COR-L47 (cell line): ENCODE measurements around the gene GLIPR2.
A peak's percentile ranks its signal among the peaks of the same experiment; 100 is the strongest.
"Not testable (repeated sequence)": the region's sequence is repeated elsewhere in the genome, so short reads cannot be mapped to it uniquely, and the experiment has no call there.

Source experiments
- DNase-seq: peaks from one replicate; lab custom pipeline; 2025; lab: John Stamatoyannopoulos, UW

GLIPR2 gene

DNA sequence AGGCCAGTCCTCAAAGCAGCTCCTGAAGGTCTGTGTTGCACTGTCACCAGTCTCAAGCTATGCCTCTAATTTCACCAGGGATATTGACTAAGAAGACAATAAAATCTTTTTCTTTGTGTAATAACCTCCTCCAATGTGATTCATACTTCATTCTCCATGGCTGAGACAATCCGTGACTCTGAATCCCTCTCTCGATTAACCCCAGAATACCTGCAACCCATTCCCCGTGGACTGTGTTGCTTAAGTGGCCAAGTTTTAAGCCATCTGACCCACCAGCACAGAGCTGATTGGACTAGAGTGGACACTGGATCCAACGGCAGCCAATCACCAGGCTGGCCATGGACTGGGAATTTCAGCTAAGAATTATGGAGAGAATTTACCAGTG, 27.2 kb downstream of the GLIPR2 start:
- DNase-seq, result no peak

DNA sequence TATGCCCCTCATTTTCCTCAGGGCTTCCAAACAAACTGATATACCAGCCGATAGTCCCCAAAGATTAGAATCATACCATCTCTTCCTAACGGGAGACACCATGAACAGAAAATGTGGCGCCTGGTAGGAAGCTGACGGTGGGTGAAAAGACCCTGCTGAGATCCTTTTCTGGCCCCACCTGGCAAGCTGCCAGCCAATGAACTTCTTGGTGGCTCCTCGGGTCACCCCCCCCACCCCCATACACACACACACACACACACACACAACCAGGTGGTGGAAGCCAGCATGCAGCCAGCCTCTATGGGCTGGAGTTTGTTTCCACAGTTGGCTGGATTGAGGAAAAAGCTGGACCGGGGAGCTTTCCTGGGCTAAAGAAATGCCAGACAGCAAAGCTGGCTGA, 27.8 kb downstream of the GLIPR2 start:
- DNase-seq, result no peak

DNA sequence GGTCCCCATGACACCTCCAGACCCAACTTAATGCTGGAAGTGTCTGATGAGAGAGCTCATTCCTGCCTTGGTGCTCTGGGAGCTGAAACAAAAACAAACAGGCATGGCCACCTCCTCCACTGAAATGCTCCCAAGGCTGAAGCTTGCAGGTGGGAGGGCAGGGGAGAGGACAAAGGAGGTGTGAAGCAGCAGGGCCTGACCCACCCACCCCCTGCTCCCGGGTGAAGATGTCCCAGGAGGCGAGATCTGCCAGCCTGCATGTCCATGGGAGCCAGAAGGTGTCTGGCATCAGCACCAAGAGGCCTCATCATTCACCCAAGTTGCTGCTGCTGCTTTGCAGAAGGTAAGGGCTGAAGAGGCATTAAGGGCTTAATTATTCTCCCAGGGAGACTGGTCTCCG, 28.5 kb downstream of the GLIPR2 start:
- no peak for DNase-seq

DNA sequence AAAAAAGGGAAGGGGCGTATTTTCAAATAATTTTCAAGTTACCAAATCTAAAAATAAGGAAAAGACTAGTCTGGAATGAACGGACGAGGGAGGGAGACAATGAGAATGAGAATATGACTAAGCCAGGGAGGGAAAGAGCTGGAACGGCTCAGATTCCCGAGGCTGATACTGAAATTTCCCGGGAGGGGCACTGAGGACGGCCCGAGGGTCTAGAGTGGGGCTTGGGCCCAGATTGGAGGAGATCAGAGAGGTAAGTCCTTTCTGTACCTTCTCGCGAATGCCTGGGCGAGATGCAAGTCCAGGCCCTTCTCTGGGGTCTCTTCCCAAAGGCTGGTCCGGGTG, 29.3 kb downstream of the GLIPR2 start:
- no peak for DNase-seq

DNA sequence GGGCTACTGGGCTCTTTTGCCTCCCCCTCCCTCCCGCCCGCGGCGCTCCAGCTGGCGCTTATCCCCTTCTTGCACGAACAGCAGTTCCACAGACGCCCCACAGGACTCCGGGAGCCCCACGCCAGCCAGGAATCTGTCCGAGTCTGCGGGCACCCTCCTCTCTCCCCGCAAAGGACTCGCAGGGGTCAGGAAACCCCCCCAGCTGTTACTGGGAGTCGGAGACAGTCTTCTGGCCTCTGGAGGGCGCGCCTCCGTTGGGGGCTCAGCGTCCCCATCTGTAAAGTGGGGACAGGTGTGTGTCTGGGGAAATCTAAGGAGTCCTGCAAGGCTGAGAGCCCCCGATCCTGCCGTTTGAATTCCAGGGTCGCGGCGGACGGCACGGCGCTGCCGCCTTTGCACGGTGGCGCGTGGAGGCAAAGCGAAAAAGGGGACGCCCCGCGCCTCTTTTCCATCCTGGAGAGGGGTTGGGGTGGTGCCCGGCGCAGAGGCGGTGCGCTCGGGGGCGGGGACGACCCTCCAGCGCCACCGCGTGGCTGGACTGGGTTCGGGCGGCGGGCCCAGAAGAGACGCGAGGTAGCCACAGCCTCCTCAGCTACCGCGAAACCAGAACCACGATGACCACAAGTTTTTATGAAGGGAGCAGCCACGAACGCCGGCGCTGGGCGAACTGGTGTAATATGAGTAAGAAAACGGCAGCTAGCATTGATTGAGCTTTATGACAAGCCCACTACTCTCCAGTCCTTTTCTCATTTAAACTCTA, 29.8 kb downstream of the GLIPR2 start:
- peak; percentile 52 for DNase-seq

DNA sequence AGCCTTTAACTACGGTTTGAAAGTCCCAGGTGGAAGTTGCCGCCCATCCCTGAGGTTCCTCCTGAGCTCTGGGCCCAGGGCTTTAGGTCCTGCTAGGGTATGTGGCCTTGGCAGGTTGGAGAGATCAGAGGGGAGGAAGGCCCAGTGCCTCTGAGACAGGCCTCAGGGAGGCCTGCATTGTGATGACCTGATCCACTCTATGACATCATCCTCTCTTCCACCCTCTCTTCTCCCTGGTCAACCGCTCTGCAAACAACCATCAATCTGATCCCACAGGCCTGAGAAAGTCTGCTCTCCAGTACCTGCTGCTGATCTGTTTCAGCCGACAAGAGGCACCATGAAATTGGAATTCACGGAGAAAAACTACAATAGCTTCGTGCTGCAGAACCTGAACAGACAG, 32.6 kb downstream of the GLIPR2 start, which contains the start of gene CCIN:
Gene CCIN, plus strand, starts transcription at position 223 of the 400 bp plus-strand sequence. Its CDS starts 115 bp downstream, at position 338.
- no peak for DNase-seq

DNA sequence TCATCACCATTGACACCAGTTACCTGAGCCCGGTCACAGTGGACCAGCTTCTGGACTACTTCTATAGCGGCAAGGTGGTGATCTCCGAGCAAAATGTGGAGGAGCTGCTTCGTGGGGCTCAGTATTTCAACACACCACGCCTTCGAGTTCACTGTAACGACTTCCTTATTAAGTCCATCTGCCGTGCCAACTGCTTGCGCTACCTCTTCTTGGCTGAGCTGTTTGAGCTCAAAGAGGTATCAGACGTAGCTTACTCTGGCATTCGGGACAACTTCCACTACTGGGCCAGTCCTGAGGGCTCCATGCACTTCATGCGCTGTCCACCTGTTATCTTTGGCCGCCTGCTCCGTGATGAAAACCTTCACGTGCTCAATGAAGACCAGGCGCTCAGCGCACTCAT, 33.2 kb downstream of the GLIPR2 start:
- DNase-seq, result no peak

DNA sequence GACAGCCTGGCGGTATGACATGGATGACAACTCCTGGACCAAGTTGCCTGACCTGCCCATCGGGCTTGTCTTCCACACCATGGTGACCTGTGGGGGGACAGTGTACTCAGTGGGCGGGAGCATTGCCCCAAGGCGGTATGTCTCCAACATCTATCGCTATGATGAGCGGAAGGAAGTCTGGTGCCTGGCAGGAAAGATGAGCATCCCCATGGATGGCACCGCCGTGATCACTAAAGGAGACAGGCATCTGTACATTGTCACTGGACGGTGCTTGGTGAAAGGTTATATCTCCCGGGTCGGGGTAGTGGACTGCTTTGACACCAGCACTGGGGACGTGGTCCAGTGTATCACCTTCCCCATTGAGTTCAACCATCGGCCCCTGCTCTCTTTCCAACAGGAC, 34.0 kb downstream of the GLIPR2 start:
- no peak for DNase-seq

DNA sequence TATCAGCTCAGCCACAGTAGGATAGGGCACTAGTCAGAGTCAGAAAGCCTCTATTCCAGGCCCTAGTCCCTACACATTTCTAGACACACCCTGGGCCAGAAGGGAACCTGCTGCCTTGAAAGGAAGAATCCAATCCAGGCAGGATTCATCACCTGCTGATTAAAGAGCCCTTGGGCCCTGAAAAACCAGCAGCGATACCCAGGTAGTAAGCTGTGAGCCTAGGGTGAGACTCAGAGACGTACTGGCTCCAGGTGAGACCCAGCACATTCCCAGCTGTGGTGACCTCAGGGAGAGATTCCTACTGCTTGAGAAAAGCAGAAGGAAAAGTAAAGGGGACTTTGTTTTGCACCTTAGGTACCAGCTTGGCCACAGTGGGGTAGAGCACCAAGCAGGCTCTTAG, 37.3 kb downstream of the GLIPR2 start:
- DNase-seq, result no peak

DNA sequence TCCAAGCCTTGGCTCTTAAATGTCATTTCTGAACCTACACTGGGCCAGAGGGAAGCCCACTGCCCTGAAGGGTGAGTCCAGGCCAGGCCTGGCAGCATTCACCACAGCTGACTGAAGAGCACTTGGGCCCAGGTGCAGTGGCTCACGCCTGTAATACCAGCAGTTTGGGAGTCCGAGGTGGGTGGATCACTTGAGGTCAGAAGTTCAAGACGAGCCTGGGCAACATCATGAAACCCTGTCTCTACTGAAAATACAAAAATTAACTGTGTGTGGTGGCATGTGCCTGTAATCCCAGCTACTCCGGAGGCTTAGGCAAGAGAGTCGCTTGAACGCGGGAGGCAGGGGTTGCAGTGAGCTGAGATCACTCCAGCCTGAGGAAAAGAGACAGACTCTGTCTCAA, 37.7 kb downstream of the GLIPR2 start:
- DNase-seq, result no peak

DNA sequence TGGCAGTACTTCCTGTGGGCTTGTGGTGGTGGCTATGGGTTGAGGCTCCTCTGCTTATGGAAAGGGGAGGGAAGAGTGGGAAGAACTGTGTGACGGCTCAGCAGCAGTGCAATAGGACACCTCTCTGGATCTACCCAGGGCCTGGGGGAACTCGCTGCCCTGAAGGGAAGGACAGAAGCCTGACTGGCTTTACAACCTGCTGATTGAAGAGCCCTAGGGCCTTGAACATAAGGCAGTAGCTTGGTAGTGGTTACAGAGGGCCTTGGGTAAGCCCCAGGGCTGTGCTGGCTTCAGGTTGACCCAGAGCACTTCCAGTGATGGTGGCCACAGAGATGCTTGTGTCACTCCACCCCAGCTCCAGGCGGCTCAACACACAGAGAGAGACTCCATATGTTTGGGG, 38.2 kb downstream of the GLIPR2 start:
- DNase-seq, result no peak

DNA sequence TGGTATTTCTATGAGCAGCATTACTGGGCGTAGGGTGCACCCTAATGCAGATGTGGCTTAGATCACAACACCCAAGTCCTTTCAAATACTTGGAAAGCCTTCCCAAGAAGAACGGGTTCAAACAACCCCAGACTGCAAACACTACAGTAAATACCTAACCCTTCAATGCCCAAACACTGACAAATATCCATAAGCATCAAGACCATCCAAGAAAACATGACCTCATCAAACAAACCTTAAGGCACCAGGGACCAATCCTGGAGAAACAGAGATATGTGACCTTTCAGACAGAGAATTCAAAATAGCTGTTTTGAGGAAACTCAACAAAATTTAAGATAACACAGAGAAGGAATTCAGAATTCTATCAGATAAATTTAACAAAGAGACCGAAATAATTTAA, 38.7 kb downstream of the GLIPR2 start:
- not testable (repeated sequence) for DNase-seq

DNA sequence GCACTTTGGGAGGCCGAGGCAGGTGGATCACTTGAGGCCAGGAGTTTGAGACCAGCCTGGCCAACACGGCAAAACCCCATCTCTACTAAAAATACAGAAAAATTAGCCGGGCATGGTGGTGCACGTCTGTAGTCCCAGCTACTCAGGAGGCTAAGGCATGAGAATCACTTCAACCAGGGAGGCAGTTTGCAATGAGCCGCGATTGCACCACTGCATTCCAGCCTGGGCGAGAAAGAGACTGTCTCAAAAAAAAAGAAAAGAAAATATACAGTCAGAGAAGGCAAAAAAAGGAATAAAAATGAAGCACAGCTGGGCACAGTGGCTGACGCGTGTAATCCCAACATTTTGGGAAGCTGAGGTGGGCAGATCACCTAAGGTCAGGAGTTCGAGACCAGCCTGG, 40.0 kb downstream of the GLIPR2 start:
- not testable (repeated sequence) for DNase-seq

DNA sequence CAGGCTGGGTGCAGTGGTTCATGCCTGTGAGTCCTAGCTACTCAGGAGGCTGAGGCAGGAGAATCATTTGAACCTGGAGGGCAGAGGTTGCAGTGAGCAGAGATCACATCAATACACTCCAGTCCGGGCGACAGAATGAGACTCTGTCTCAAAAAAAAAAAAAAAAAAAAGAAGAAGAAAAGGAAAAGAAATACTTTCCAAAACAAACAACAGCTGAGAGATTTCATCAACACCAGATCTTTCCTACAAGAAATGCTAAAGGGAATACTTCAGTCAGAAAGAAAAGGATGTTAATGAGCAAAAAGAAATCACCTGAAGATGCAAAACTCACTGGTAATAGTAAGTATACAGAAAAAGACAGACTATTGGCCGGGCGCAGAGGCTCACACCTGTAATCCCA, 41.0 kb downstream of the GLIPR2 start:
- no peak for DNase-seq

DNA sequence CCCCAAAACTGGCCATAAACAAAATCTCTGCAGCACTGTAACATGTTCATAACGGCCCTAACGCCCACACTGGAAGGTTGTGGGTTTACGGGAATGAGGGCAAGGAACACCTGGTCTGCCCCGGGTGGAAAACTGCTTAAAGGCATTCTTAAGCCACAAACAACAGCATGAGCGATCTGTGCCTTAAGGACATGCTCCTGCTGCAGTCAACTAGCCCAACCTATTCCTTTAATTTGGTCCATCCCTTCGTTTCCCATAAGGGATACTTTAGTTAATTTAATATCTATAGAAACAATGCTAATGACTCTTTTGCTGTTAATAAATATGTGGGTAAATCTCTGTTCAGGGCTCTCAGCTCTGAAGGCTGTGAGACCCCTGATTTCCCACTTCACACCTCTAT, 43.7 kb downstream of the GLIPR2 start:
- not testable (repeated sequence) for DNase-seq

DNA sequence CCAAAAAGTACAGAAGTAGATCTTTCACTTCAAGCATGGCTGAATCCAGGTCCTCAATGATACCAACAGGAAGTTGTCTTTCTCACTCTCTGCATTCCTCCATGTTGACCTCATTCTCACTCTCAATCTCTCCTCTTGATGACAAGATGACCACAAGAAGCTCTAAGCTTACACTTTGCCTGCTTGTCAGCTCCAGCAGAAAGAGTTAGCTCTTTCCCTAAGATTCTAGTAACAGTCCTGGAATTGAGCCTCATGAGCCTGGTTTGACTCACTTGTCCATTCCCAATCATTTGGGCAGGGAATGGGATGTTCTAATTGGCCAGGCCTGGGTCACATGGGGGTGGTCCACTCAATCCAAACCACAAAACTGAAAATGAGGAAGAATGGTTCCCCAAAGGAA, 50.9 kb downstream of the GLIPR2 start:
- no peak for DNase-seq

DNA sequence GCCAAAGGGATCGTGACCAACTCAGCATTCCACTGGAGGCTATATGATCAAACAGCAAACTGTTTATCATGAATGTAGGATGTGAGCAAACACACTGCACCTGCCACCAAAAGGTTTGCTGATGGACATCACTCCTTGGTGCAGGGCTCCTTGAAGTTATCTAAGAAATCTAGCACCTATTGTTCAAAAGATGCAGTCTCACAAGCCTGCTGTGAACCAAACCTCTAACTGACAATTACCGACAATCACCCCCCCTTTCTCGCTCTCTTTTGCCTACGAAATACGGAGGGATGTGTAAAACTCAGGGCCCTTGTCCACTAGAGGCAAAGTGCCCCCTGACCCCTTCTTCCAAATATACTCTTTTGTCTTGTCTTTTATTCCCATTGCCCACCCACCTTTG, 51.7 kb downstream of the GLIPR2 start:
- DNase-seq, result no peak

DNA sequence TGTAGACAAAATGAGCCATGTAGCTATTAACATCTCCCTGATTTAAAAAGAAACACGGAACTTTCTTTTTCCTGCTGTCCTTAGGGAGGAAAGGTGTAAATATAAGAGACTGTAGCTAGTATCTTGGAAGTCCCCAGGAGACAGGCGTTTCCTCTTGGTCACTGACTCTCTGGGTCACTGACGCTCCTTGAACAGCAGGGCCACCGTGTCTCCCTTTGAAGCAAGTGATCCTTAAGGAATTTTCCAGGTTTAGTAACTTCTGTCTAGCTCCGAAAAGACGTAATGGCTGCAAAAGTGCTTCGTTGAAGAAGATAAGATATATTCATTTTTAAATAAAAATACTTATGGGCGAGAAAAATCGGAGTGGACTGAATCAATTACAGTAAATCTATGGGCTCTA, 53.4 kb downstream of the GLIPR2 start:
- no peak for DNase-seq

DNA sequence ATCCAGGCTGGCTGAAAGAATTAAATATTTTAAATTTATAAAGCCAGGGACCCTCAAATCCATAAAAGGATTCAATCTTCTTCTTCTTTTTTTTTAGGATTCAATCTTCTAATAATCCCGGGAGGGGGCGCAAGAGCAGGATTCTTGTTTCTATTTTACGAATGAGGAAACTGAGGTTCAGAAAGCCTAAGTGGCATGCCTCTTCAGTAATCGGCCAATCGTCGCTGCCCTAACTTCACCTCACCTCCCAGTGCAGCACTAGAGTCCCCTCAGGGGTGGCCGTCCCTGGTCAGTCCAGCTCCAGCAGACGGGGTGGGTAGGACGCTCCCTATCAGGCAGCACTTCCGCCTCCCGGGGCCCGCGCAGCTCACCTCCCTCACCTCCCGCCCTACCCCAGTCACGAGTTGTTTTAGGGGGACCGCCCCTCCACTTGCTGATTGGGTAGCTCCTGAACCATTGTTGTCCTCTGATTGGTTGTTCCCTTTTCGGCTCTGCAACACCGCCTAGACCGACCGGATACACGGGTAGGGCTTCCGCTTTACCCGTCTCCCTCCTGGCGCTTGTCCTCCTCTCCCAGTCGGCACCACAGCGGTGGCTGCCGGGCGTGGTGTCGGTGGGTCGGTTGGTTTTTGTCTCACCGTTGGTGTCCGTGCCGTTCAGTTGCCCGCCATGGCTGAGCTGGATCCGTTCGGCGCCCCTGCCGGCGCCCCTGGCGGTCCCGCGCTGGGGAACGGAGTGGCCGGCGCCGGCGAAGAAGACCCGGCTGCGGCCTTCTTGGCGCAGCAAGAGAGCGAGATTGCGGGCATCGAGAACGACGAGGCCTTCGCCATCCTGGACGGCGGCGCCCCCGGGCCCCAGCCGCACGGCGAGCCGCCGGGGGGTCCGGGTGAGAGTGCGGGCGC, 54.1 kb downstream of the GLIPR2 start, which contains the start of gene CLTA:
Gene CLTA, plus strand, starts transcription at position 534 of the 902 bp plus-strand sequence. Its CDS starts 136 bp downstream, at position 670.
- peak; percentile 97 for DNase-seq

DNA sequence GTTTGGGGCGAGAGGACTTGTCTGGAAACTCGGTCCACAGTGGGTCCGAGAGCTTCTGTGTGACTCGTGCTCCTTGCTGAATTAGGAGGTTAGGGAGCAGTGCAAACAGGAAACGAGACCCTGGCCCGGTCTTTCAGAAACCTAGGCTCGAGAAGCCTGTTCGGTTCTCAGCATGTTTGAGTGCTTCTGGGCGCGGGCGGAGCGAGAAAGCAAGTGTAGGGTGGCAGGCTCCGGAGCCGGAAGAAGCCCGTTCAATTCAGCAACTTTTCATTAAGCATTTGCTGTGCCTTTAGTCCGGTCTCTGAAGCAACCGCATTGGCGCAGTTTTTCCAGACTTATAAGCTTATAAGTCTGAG, 54.7 kb downstream of the GLIPR2 start:
- DNase-seq, result no peak

DNA sequence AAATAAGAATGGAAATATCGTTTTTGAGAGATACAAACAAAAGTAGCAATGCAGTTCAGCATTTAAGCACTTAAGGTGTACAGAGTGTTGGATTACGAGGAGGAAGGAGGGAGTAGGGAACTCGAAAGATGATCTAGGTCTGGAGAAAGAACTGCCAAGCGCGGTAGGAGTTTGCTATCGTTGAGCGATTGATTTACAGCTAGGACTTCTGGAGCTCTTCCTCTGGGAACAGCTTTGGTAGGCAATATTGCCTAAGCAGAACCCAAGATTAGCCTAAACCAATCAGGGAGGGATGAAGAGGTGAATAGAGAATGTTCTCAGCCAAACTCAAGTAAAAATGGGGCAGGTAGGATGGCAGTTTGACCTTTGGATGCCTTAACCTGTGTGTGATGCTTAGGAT, 55.2 kb downstream of the GLIPR2 start:
- no peak for DNase-seq

DNA sequence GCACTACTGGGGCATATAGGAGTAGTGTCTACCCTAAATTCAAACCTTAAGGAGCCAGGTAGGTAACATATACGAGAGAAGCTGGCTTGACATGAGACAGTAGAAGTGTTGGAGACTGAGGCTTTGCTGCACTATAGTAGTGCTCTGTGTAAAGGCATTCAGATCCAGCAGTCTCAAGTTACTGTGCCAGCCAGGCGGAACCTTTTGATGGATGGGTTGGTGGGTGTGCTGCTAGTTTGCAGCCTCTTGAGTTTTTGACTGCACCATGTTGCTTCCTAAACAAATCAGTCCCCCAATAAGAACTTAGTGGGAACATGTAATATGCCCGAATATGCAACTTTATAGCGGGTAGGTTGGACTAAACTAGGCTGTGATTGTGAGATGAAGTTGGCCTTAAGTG, 55.7 kb downstream of the GLIPR2 start:
- no peak for DNase-seq

DNA sequence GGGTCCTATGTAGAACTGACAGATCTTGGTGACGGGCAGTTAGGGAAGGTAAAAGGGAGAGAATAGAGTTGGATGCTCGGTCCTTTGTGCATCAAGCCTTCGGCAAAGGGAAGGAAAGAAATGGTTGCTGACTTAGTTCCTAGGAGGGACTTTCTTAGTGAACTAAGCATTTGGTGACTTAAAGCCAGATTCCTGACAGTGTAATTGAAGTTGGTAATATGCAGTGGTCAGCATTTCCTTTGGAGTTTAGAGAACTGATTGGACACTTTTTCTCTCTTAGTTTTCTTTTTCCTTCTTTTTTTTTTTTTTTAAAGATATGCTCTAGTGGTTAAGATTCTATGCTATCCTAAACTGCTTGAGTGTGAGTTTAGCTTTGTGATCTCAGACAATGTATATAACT, 56.5 kb downstream of the GLIPR2 start:
- no peak for DNase-seq
